HepG2 (cell line): ENCODE results near the gene FAM131A. TPM values are rescaled to one million over a fixed set of nuclear protein-coding genes. Genes with fewer than 3 reads are reported as not detected.
A peak's percentile ranks its signal among the peaks of the same experiment; 100 is the strongest.

Experiments
- ATAC-seq: fragments of 200-7000 bp; cut with Tn5 transposase; 3 replicates; pipeline ENCODE4 v1.9.1; 2020; ENCODE audit warnings: mild to moderate bottlenecking, moderate library complexity
- BruUV-seq: library from RNA; stranded (reverse); fragments of 400-500 nt; replicated peaks from 2 replicates; lab custom pipeline; 2021; lab: Mats Ljungman, UMichigan
- CTCF ChIA-PET: fragments of 300-600 bp; formaldehyde crosslinking; extraction: SDS; loops from one replicate; lab custom pipeline; 2021; ENCODE audit warnings: low total read pairs, inconsistent platforms, low intra/inter-chr PET ratio; lab: Yijun Ruan, JAX
- POLR2A ChIA-PET: fragments of 350-600 bp; sonication (Branson Sonifier 250); formaldehyde crosslinking; loops from one replicate; lab custom pipeline; 2020; ENCODE audit warnings: antibody characterized with exemption, inconsistent platforms; lab: Yijun Ruan, JAX
- DNase-seq: peaks from one replicate; pipeline ENCODE4 v3.0.0-alpha.2; 2015; ENCODE audit warnings: low spot score
- FAIRE-seq: peaks from 3 replicates; lab custom pipeline; 2011; peaks lifted over from hg19 to GRCh38; lab: Jason Lieb, UNC
- H2AFZ ChIP-seq: one replicate; pipeline ENCODE4 v1.6.1; 2011; ENCODE audit warnings: low read length, inconsistent platforms
- H3K27ac ChIP-seq: fragments of 300-600 bp; 3 replicates; pipeline ENCODE4 v1.8.0; 2011; ENCODE audit warnings: mixed run types, mild to moderate bottlenecking, mixed read lengths, low read length, inconsistent platforms; ENCODE audit not compliant: insufficient read depth; ENCODE audit errors: extremely low read length
- H3K27me3 ChIP-seq, 2 experiments: fragments of 200-600 bp in 1 of 2; 2 replicates in 1 of 2; 3 replicates in 1 of 2; pipeline versions ENCODE4 v1.6.0 to v1.8.0; 2011; ENCODE audit warnings: low read length in 2 of 2, mild to moderate bottlenecking in 2 of 2, moderate library complexity in 2 of 2, inconsistent platforms in 1 of 2; ENCODE audit not compliant: insufficient read depth in 2 of 2, control insufficient read depth in 1 of 2
- H3K36me3 ChIP-seq, 2 experiments: fragments of 200-600 bp in 1 of 2; replicated peaks in 1 of 2; 2 replicates in 1 of 2; 3 replicates in 1 of 2; pipeline versions ENCODE4 v1.5.1 to v1.8.0; 2011; ENCODE audit warnings: low read length in 2 of 2, inconsistent platforms in 1 of 2; ENCODE audit not compliant: insufficient read depth in 2 of 2, control insufficient read depth in 1 of 2
- H3K4me1 ChIP-seq: 2 replicates; pipeline ENCODE4 v1.5.1; 2012; ENCODE audit warnings: low read length, inconsistent platforms; ENCODE audit not compliant: insufficient read depth
- H3K4me2 ChIP-seq: 2 replicates; pipeline ENCODE4 v1.6.0; 2011; ENCODE audit warnings: low read depth, low read length, inconsistent platforms
- H3K4me3 ChIP-seq, 3 experiments: fragments of 200-600 bp in 1 of 3; sonication (generic), shearing (Covaris generic) in 1 of 3; replicated peaks in 1 of 3; 2 replicates each; pipeline ENCODE4 v1.5.1; 2011 to 2016; ENCODE audit warnings: low read length in 3 of 3, inconsistent platforms in 2 of 3, low read depth in 2 of 3, mild to moderate bottlenecking in 2 of 3, control low read depth in 1 of 3, mixed read lengths in 1 of 3; ENCODE audit not compliant: insufficient read depth in 1 of 3
- H3K79me2 ChIP-seq: one replicate; pipeline ENCODE4 v1.6.1; 2011; ENCODE audit warnings: low read length, inconsistent platforms; ENCODE audit not compliant: insufficient read depth
- H3K9ac ChIP-seq: 2 replicates; pipeline ENCODE4 v1.6.0; 2011; ENCODE audit warnings: mild to moderate bottlenecking, low read depth, low read length, inconsistent platforms; ENCODE audit not compliant: insufficient read depth
- H3K9me3 ChIP-seq: 2 replicates; pipeline ENCODE4 v1.5.1; 2012; ENCODE audit warnings: mild to moderate bottlenecking, low read length
- H4K20me1 ChIP-seq: 2 replicates; pipeline ENCODE4 v1.6.0; 2011; ENCODE audit warnings: inconsistent platforms, mild to moderate bottlenecking, low read length, moderate library complexity; ENCODE audit not compliant: insufficient read depth
- CTCF ChIP-seq: sonication (generic); formaldehyde crosslinking; IDR thresholded peaks from 2 replicates; pipeline ENCODE4 v1.5.0; 2020; ENCODE audit warnings: mild to moderate bottlenecking, missing genetic modification reagents, moderate library complexity
- IKZF1 ChIP-seq: fragments of 450-650 bp; IDR thresholded peaks from 2 replicates; pipeline ENCODE4 v1.7.1; 2016
- PAX8 ChIP-seq: sonication (generic); formaldehyde crosslinking; IDR thresholded peaks from 2 replicates; pipeline ENCODE4 v1.8.0; 2022; ENCODE audit warnings: mild to moderate bottlenecking, missing genetic modification reagents, borderline replicate concordance
- SATB2 ChIP-seq: sonication (generic); formaldehyde crosslinking; IDR thresholded peaks from 2 replicates; pipeline ENCODE4 v1.5.0; 2020; ENCODE audit warnings: missing genetic modification reagents
- SRSF9 ChIP-seq: fragments of 200-400 bp; formaldehyde crosslinking; IDR thresholded peaks from 2 replicates; pipeline ENCODE4 v1.6.1; 2018; ENCODE audit warnings: borderline replicate concordance, mild to moderate bottlenecking, low read depth, low read length; ENCODE audit not compliant: insufficient read depth, poor library complexity, severe bottlenecking
- WGBS: methylation state at CpG from one replicate; pipeline ENCODE4 v1.1.6; 2017; ENCODE audit warnings: low lambda C conversion rate; 5-methylcytosine and 5-hydroxymethylcytosine counted together
- in situ Hi-C: cut with HindIII; loops from 2 replicates; pipeline ENCODE4 v1.10.0; 2017; ENCODE audit warnings: low pct_unique_long_range_greater_than_20kb; ENCODE audit not compliant: extremely low pct_ligation_motif_present
- intact Hi-C: fragments of 100-400 bp; cut with micrococcal nuclease; formaldehyde crosslinking; loops from one replicate; pipeline ENCODE4 v1.10.0; 2022; ENCODE audit not compliant: unreplicated experiment
- polyA plus RNA-seq, 8 experiments: library from polyadenylated mRNA; depleted of rRNA in 3 of 8; stranded (reverse) in 7 of 8; unstranded in 1 of 8; fragments of >200 nt; fragmentation: Illumina TruSeq in 4 of 8; extraction: Trizol in 4 of 8; gene quantifications; 2 replicates each; pipeline versions ENCODE4 v1.2.1 to v1.2.3, GENCODE V29; 2011 to 2016; ENCODE audit warnings: low read depth in 4 of 8, missing spikeins in 1 of 8, mixed read lengths in 1 of 8; ENCODE audit not compliant: insufficient read depth in 1 of 8
- total RNA-seq, 5 experiments: library from RNA; depleted of rRNA; stranded (reverse); fragments of >200 nt; fragmentation: Illumina TruSeq; extraction: Trizol; gene quantifications; 2 replicates each; pipeline ENCODE4 v1.2.3, GENCODE V29; 2016; ENCODE audit warnings: low read depth in 1 of 5

Gene FAM131A
- total and polyA plus RNA-seq, 2 of the 13 experiments (the other 11 are each of a cell fraction or from before 2014, with no cell fraction given): 9.2 to 9.3 TPM

- no peak overlapping the region for H3K9ac ChIP-seq
- in situ Hi-C loops: no loop called here
- no peaks in the 10 kb centered on the region for H3K9me3 ChIP-seq
- ChIA-PET POLR2A (no interaction called here), CTCF (interaction anchor here (1.6 kb wide), 1 partner anchor 63 kb away, joined by 3 read pairs; no protein-coding TSS in a partner anchor)
- H3K79me2 ChIP-seq: no peaks in the 10 kb centered on the region
- DNase-seq (no peak), ATAC-seq (peak; percentile 36), FAIRE-seq (no peak)
- H3K27ac ChIP-seq: no peak overlapping the region
- no peak overlapping the region for H3K4me3 ChIP-seq
- no peak overlapping the region for H3K4me2 ChIP-seq
- no peaks in the 10 kb centered on the region for H4K20me1 ChIP-seq
- peaks cover 52% of the 10 kb centered on the region for H3K4me1 ChIP-seq
- no peaks in the 10 kb centered on the region for H3K36me3 ChIP-seq
- peaks cover 3 to 21% of the 10 kb centered on the region in 2 experiments; a peak in 3 of 5 replicates for H3K27me3 ChIP-seq
- H2AFZ ChIP-seq: no peak overlapping the region
- no TSS peak for BruUV-seq
- TF ChIP-seq CTCF (CRISPR knock-in tag) (peak; percentile 33; the same call in 1 of the 2 replicates), SATB2 (CRISPR knock-in tag) (no peak), SRSF9 (no peak), IKZF1 (no peak), PAX8 (CRISPR knock-in tag) (no peak)
- intact Hi-C loops: loop anchor here (5.0 kb wide), 1 partner anchor 252 kb away; no protein-coding TSS in a partner anchor
- 79% methylated on average over 6 of the region's 10 CpGs for WGBS
These were observed 47.1 kb upstream of the FAM131A start for GRCh38 chr3:184290331-184290730.
